ENCODE results near the gene CAPN14.

- no peak for TF ChIP-seq POLR2A (IDR thresholded peaks at IDR 0.05; ENCODE audit: low read depth, low read length)
- no peak for TF ChIP-seq TAF1 (IDR thresholded peaks at IDR 0.05; ENCODE audit: low read depth, low read length)
Observed at GRCh38 chr2:31230751-31231150, 13.4 kb upstream of the CAPN14 start.

All from GM12891 (cell line).